ENCODE results near the gene CHIC2. TPM values are rescaled to one million over a fixed set of nuclear protein-coding genes. Genes with fewer than 3 reads are reported as not detected.

Gene CHIC2
- total RNA-seq, 1 donor from 2014 or later, result 14.5 TPM

GRCh38 chr4:53960843-53961242, 103.6 kb downstream of the CHIC2 start:
- Mint-ChIP-seq H3K4me1 (ENCODE audit: low read depth, unreplicated experiment) (peaks cover 3% of the 10 kb centered on the region), H3K27me3 (ENCODE audit: unreplicated experiment) (no peaks in the 10 kb centered on the region), H3K9me3 (ENCODE audit: unreplicated experiment) (no peaks in the 10 kb centered on the region), H3K36me3 (ENCODE audit: unreplicated experiment) (no peaks in the 10 kb centered on the region), H3K4me3 (ENCODE audit: unreplicated experiment) (no peak overlapping the region), H3K27ac (ENCODE audit: unreplicated experiment) (no peak overlapping the region)
- TF ChIP-seq, protein P1, sequence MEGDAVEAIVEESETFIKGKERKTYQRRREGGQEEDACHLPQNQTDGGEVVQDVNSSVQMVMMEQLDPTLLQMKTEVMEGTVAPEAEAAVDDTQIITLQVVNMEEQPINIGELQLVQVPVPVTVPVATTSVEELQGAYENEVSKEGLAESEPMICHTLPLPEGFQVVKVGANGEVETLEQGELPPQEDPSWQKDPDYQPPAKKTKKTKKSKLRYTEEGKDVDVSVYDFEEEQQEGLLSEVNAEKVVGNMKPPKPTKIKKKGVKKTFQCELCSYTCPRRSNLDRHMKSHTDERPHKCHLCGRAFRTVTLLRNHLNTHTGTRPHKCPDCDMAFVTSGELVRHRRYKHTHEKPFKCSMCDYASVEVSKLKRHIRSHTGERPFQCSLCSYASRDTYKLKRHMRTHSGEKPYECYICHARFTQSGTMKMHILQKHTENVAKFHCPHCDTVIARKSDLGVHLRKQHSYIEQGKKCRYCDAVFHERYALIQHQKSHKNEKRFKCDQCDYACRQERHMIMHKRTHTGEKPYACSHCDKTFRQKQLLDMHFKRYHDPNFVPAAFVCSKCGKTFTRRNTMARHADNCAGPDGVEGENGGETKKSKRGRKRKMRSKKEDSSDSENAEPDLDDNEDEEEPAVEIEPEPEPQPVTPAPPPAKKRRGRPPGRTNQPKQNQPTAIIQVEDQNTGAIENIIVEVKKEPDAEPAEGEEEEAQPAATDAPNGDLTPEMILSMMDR (IDR thresholded peaks at IDR 0.05; ENCODE audit: partially characterized antibody, unreplicated experiment), result no peak
- DNase-seq, result no peak

Other genes with a start within 250 kb of the CHIC2 start
- gene GSX2, start 35.6 kb upstream of the CHIC2 start, total RNA-seq (ENCODE audit: unreplicated experiment), result not detected
- 14.1 TPM for gene PDGFRA, start 164.7 kb upstream of the CHIC2 start, total RNA-seq (ENCODE audit: unreplicated experiment)

All from glutamatergic neuron (in vitro differentiated cells).